PFSK-1 (cell line): Measurements from ENCODE around the gene BOLL.

Experiments
- POLR2AphosphoS5 ChIP-seq: IDR thresholded peaks from 2 replicates; pipeline ENCODE4 v1.6.1; 2012; ENCODE audit warnings: low read depth, mild to moderate bottlenecking, control low read depth, low read length, moderate library complexity
- REST ChIP-seq, 2 experiments: IDR thresholded peaks; 2 replicates each; pipeline versions ENCODE4 v1.6.1 to v1.8.0; 2011 to 2012; ENCODE audit warnings: low read depth in 2 of 2, low read length in 2 of 2, control low read depth in 1 of 2, inconsistent platforms in 1 of 2, mild to moderate bottlenecking in 1 of 2, moderate library complexity in 1 of 2; ENCODE audit not compliant: insufficient read depth in 1 of 2
- SIN3A ChIP-seq: IDR thresholded peaks from 2 replicates; pipeline ENCODE4 v1.6.1; 2012; ENCODE audit warnings: mild to moderate bottlenecking, low read length, moderate library complexity, borderline replicate concordance; ENCODE audit not compliant: insufficient read depth

GRCh38 chr2:197710424-197711042 lies 74.6 kb downstream of the BOLL start:
- TF ChIP-seq REST (IDR thresholded peaks at IDR 0.05; ENCODE audit: insufficient read depth in 1 of 2, low read depth in 2 of 2, low read length in 2 of 2) (no peak), POLR2AphosphoS5 (no peak), SIN3A (no peak)
